Measurements from ENCODE around the gene PYGM. TPM values are rescaled to one million over a fixed set of nuclear protein-coding genes. Genes with fewer than 3 reads are reported as not detected.

PYGM gene
- total and polyA plus RNA-seq, 2 of the 13 experiments (the other 11 are each of a cell fraction or from before 2014, with no cell fraction given) = 0.11 to 0.12 TPM

- Histone ChIP-seq H3K4me3 (replicated peaks in 1 of 3; ENCODE audit: insufficient read depth in 1 of 3, low read depth in 2 of 3, low read length in 3 of 3) (no peak overlapping the region), H2AFZ (ENCODE audit: low read length) (no peak overlapping the region), H3K9me3 (ENCODE audit: low read length) (no peaks in the 10 kb centered on the region), H4K20me1 (ENCODE audit: insufficient read depth, low read length) (no peaks in the 10 kb centered on the region), H3K27ac (ENCODE audit: extremely low read length, insufficient read depth, low read length) (no peak overlapping the region), H3K27me3 (ENCODE audit: control insufficient read depth in 1 of 2, insufficient read depth in 2 of 2, low read length in 2 of 2) (peaks cover 3 to 43% of the 10 kb centered on the region in 2 experiments; a peak in 3 of 5 replicates), H3K4me1 (ENCODE audit: insufficient read depth, low read length) (peaks cover 11% of the 10 kb centered on the region), H3K36me3 (replicated peaks in 1 of 2; ENCODE audit: control insufficient read depth in 1 of 2, insufficient read depth in 2 of 2, low read length in 2 of 2) (no peaks in the 10 kb centered on the region), H3K4me2 (ENCODE audit: low read depth, low read length) (no peak overlapping the region), H3K79me2 (ENCODE audit: insufficient read depth, low read length) (no peaks in the 10 kb centered on the region), H3K9ac (ENCODE audit: insufficient read depth, low read depth, low read length) (no peak overlapping the region)
- WGBS (ENCODE audit: low lambda C conversion rate) = 31% methylated on average over 10 of the region's 23 CpGs
- intact Hi-C loops (cut with micrococcal nuclease; ENCODE audit: unreplicated experiment) (no loop called here), in situ Hi-C loops (cut with HindIII; ENCODE audit: extremely low pct_ligation_motif_present, low pct_unique_long_range_greater_than_20kb) (loop anchor here (5.0 kb wide), 1 partner anchor 58 kb away; no protein-coding TSS in a partner anchor)
- no peak for FAIRE-seq
- TF ChIP-seq ZSCAN30 (CRISPR knock-in tag; IDR thresholded peaks at IDR 0.05) (no peak), ZNF549 (CRISPR knock-in tag; IDR thresholded peaks at IDR 0.05) (no peak), YEATS2 (CRISPR knock-in tag; IDR thresholded peaks at IDR 0.05; ENCODE audit: borderline replicate concordance) (no peak), HES4 (CRISPR knock-in tag; IDR thresholded peaks at IDR 0.05; ENCODE audit: borderline replicate concordance) (no peak), ARNTL (CRISPR knock-in tag; IDR thresholded peaks at IDR 0.05) (no peak), HMG20B (CRISPR knock-in tag; conservative IDR thresholded peaks at IDR 0.05) (no peak), ZNF841 (CRISPR knock-in tag; IDR thresholded peaks at IDR 0.05; ENCODE audit: borderline replicate concordance) (no peak), THYN1 (CRISPR knock-in tag; IDR thresholded peaks at IDR 0.05; ENCODE audit: borderline replicate concordance, low read depth) (no peak), ZNF547 (CRISPR knock-in tag; IDR thresholded peaks at IDR 0.05) (no peak), NR2F2 (IDR thresholded peaks at IDR 0.05; ENCODE audit: borderline replicate concordance, low read depth) (no peak), GATA4 (IDR thresholded peaks at IDR 0.05; ENCODE audit: borderline replicate concordance, low read depth) (no peak), TFDP1 (CRISPR knock-in tag; IDR thresholded peaks at IDR 0.05; ENCODE audit: borderline replicate concordance) (no peak), FOXA1 (IDR thresholded peaks at IDR 0.05) (no peak), FOXA1 (CRISPR knock-in tag; IDR thresholded peaks at IDR 0.05) (no peak), TFAP4 (IDR thresholded peaks at IDR 0.05; ENCODE audit: borderline replicate concordance, low read depth) (no peak), SNAI1 (CRISPR knock-in tag; IDR thresholded peaks at IDR 0.05; ENCODE audit: borderline replicate concordance) (no peak), ELF3 (CRISPR knock-in tag; IDR thresholded peaks at IDR 0.05) (no peak)
- TF ChIP-seq, protein P1, sequence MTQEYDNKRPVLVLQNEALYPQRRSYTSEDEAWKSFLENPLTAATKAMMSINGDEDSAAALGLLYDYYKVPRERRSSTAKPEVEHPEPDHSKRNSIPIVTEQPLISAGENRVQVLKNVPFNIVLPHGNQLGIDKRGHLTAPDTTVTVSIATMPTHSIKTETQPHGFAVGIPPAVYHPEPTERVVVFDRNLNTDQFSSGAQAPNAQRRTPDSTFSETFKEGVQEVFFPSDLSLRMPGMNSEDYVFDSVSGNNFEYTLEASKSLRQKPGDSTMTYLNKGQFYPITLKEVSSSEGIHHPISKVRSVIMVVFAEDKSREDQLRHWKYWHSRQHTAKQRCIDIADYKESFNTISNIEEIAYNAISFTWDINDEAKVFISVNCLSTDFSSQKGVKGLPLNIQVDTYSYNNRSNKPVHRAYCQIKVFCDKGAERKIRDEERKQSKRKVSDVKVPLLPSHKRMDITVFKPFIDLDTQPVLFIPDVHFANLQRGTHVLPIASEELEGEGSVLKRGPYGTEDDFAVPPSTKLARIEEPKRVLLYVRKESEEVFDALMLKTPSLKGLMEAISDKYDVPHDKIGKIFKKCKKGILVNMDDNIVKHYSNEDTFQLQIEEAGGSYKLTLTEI (CRISPR knock-in tag; conservative IDR thresholded peaks at IDR 0.05) = no peak
- no TSS peak for BruUV-seq (replicated peaks)
- POLR2A ChIA-PET = no interaction called here
- no peak for DNase-seq (ENCODE audit: low spot score)
- CTCF ChIA-PET (ENCODE audit: low intra/inter-chr PET ratio, low total read pairs) = no interaction called here
- peak; percentile 62 for ATAC-seq
These were observed 24.7 kb downstream of the PYGM start for GRCh38 chr11:64734811-64735724.

Measured in HepG2 (cell line).